Skeletal muscle cell (primary cell): ENCODE data around the gene SPATA16.
A peak's percentile ranks its signal among the peaks of the same experiment; 100 is the strongest.
"Not testable (repeated sequence)": the region's sequence is repeated elsewhere in the genome, so short reads cannot be mapped to it uniquely, and the experiment has no call there.

Experiments
- DNase-seq: peaks from one replicate; pipeline ENCODE4 v3.0.0-alpha.2; 2010; ENCODE audit warnings: low read depth
- H3K4me3 ChIP-seq: 2 replicates; pipeline ENCODE4 v1.5.1; 2011; ENCODE audit warnings: low read depth, mild to moderate bottlenecking, control low read depth, low read length, moderate library complexity

The SPATA16 gene

DNA sequence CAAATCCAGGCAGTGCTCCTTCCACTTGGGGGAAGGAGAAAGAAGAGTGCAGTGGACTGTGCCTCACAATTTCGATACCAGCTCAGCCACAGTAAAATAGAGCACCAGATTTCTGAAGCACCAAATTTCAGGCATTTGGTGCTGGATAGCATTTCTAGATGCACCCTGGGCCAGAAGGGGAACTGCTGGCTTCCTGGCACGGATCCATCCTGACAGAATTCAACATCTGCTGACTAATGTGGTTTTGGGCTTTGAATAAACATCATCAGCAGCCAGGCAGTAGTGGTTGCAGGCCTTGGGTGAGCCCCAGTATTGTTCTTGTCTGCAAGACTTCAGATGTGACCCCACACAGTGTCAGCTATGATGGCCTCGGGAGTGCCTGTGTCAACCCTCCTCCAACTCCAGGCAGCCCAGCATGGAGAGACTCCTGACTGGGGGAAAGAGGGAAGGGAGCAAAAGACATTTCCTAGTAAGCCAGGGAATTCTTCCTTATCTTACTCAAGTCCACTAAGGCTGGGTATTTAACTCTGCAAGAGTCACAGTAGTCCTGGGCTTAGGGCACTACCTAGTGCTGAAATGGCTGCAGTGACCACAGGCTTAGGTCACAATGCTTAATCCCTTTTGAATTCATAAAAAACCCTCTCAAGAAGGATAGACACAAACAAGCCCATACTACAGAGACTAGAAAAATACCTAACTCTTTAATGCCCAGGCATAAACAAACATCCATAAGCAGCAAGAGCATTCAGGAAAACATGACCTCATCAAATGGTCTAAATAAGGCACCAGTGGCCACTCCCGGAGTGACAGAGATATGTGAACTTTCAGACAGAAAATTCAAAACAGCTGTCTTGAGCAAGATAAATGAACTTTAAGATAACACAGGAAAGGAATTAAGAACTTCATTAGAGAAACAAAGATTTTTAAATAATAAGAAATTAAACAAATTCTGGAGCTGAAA lies 74.7 kb downstream of the SPATA16 start:
- DNase-seq = peak; percentile 23

DNA sequence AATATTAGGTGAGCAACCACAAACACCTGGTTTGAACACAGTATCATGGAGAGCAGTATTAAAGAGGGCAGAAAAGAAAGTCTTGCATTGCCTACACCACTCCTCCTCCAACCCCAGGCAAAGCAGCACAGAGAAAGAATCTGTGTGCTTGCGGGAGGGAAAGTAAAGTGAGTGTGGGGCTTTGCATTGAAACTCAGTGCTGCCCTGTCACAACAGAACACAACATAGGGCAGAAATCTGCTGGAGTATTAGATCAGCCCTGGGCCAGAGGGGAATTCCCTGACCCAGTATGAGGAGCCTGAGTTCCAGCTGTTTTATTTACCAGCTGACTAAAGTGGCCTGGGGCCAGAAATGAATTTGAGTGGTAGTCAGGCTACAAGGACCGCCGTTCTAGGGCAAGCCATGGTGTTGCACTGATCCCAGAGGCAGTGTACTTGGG lies 75.5 kb downstream of the SPATA16 start:
- DNase-seq = no peak
- no peak overlapping the region for H3K4me3 ChIP-seq

More for the DNA sequence above, 74.7 kb downstream of the SPATA16 start:
- H3K4me3 ChIP-seq = no peak overlapping the region

DNA sequence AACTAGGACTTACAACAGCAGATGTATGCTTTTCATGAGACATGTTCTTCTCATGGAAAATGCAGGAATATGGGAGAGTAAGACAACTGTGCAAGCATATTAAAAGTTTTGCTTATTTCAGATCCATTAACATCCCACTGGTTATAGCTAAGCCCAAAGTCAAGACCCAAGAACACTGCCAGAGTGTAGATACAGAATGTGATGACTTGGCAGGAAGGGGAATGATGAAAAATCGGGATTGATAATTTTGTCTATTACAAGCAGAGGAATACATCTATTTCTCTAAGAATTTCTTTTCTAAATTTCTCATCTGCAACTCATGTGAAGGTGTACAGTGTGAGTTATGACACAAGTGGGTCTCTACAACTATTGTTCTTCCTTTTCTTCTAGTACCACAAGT lies 76.4 kb downstream of the SPATA16 start:
- no peak overlapping the region for H3K4me3 ChIP-seq
- no peak for DNase-seq

DNA sequence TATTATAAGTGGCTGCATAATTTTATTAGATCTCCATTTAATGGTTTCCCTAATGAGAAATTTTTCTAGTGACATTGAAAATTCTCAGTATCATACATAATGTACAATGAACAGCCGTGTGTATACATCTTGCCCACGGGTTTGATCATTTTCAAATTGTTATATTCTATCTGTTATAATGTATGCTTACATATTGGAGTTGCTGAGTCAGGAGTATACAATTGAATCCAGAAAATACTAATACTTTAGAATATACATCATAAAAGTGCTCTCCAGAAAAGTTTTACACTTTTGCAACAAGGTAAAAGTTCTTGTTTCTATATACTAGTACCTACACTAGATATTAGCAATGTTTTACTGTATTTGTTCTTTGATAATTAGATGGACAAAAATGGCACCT lies 82.8 kb downstream of the SPATA16 start:
- H3K4me3 ChIP-seq = no peak overlapping the region
- DNase-seq = no peak

DNA sequence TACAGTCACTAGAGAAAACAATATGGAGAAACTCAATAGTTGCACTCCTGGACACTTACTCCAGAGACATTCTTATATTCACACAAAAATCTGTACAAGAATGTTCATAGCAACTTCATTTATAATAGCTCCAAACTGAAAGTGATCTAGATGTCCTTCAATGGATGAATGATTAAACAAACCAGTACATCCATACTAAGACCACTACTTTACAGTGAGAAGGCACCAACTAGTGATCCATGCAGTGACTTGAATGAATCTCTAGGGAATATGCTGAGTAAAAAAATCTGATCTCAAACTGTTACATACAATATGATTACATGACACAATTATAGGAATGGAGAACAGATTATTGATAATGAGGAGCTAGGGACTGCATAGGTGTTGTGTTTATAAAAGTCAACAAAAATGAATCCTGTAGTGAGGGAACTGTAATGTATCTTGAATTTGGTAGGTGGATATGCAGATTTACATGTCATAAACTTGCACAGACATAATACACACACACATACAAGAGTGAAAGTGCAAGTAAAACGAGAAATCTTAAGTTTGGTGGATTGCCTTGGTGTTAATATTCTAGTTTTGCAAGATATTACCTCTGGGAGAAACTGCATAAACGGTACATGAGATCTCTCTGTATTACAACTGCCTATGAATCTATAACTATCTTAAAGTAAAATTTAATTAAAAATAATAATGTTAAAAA lies 85.7 kb downstream of the SPATA16 start:
- no peak overlapping the region for H3K4me3 ChIP-seq
- DNase-seq = no peak

DNA sequence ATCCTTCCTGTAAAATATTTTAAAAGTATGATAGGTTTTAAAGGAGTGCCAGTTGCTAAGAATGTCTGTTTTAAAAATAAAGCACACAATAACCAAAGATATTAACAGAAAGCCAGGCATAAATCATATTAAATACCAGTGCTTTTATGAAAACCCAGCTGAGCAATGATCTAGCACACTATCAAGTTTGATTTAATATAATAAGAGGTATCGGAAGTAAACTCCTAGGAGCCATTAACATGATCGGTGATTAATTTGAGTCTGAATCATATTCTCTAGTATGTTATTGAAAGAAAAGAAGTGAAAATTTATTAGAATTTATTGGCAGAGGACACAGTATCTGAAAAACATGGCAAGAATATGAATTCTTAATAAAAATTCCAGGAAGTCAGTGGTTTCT lies 91.7 kb downstream of the SPATA16 start:
- no peak for DNase-seq

DNA sequence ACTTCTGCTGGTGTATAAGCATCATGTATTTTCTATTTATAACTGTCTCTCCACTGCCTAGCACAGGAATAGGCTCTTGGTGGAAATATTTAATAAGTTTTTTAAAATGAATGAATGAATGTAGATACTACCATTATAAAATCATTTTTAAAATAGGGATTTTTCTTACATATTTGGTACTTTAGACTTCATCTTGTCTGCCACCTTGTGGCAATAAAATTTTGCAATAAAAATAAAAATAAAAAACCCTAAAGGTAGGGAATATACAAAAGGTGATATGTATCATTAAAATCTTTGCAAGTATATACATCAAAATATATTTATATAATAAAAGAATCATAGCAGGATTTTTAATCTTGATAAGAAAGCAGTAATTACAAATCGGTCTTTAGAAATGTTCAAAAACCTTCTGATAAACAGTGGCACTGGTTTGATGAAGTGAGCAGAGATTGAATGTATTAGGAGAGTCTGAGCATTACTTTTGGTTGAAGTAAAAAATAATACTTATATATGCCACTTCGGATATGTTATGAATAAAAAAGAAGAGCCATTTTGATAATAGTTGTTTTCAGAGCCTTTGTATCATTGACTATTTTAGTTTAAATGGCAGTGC lies 95.2 kb downstream of the SPATA16 start:
- no peak for DNase-seq
- H3K4me3 ChIP-seq = no peak overlapping the region

More for the DNA sequence above, 91.7 kb downstream of the SPATA16 start:
- H3K4me3 ChIP-seq = no peak overlapping the region

DNA sequence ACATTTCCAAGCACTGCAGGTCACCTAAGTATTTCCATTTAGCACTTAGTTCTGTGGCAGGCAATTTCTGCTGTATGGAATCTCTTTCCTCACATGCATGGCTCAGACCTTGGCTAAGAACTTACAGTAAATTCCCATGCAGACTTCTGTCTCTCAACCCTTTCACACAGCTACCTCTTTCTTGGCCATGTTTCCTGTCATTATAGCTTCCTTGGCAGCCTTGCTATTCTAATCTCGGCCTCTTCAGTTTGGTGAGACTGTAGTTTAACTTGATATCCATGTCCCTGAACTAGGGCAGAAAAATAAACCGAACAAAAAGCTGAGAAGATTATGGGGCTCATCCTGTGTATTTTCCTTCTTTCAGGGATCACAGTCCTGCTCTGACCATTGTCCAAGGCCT lies 96.0 kb downstream of the SPATA16 start:
- DNase-seq = no peak
- no peak overlapping the region for H3K4me3 ChIP-seq

DNA sequence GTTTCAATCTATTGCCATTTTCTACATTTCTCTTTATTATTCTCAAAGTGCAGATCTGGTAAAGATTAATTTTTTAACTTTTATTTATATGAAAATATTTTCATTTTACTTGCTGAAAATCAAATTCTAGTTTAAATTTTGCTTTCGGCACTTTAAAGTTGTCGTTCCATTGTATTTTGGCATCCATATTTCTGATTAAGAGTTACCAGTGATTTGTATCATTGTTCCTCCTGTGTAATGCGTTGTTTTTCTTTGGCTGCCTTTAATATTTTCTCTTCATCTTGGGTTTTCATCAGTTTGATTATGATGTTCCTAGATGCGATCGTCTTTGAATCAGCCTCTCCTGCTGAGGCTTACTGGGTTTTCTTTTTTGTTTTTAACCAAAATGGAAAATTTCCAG lies 97.3 kb downstream of the SPATA16 start:
- DNase-seq = no peak
- H3K4me3 ChIP-seq = no peak overlapping the region

DNA sequence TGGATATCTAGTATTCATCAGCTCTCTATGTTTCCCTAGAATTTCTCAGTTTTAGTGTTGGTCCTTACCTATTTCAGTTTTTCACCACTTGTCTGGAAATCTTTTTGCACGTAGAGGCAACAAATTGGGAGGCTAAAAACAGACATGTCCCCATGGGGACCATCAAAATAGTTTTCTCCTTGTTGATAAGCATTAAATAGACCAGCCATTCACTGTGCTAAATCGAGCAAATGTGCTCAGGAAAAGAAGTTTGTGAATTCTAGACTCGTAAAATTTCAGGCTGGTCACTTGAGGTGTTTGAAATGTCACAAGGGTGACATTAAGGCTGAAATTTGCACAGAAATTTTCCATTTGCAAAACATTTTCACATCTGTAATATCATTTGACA lies 102.6 kb downstream of the SPATA16 start:
- no peak for DNase-seq
- H3K4me3 ChIP-seq = no peak overlapping the region

DNA sequence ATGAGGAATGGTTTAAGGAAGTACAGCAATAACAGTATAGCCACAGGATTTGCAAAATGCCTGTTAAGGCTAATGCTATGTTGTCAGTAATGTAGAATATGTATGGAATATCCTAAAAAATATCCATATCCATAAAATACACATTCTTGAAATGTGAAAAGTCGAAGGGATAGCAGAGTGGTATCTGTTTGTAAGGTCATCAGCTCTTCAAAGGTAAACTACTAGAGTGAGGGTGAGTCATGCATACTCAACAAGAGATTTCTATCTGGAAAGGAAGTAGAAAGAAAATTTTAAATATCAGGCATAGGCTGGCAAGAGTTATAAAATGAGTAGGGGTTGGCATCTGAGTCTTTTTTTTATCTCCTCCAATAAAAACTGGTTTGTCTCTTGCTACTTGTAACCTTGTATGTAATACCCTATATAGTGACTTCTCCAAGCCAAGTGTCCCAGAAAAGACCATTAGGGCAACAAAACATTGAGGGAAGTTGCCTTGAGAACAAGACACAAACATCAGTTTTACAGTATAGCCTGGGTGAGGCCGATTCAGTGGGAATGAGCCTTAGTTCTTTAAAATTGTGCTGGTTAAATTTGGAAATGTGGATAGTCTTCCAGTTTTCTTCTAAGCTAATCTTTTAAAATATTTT lies 103.1 kb downstream of the SPATA16 start:
- DNase-seq = no peak
- H3K4me3 ChIP-seq = no peak overlapping the region

DNA sequence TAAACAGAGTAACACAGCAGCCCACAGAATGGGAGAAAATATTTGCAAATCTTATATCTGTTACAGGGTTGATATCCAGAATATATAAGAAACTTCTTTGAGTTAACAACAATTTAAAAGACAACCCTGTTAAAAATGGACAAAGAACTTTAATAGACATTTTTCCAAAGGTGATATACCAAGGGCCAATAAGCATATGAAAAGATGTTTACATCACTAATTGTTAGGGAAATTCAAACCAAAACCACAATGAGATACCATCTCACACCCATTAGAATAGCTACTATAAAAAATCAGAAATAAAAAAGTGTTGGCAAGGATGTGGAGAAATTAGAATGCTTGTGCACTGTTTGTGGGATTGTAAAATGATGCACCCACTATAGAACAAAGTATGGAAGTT lies 110.8 kb downstream of the SPATA16 start:
- no peak for DNase-seq
- H3K4me3 ChIP-seq = no peak overlapping the region

DNA sequence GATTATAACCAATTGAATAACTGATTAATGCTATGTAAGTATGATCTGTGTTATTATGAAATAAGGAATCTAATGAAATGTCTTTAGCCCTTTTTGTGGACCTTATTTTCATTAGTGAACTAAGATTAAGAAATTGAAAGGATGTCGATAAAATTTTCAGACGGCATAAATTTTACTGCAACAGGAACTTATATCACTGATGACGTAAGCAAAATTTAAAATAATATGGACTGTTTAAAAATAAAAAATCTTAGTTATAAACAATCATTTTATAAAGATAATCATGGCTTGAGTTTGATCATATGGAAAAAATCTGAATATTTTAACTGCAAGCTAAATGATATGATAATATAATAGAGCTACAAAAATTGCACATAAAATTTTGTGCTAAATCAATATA lies 112.7 kb downstream of the SPATA16 start:
- DNase-seq = no peak
- no peak overlapping the region for H3K4me3 ChIP-seq

DNA sequence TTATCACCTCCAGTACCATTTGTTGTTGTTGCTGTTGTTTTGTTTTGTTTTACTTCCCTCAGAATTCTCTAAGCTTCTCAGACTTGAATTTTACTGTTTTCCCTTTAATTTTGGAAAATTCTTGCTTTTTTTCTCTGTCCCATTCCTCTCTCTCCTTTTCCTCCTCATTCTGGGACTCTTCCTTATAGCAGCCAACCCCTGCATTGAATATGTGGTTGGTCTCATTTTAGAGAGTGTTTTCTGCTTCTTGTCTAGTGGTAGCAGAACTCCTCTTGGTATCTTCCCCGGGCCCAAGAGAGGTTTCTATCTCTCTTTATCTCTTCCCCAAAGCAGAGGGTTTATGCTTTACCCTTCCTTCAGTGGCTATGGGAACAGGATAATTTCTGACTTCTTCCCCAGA lies 113.6 kb downstream of the SPATA16 start:
- H3K4me3 ChIP-seq = no peak overlapping the region
- no peak for DNase-seq

DNA sequence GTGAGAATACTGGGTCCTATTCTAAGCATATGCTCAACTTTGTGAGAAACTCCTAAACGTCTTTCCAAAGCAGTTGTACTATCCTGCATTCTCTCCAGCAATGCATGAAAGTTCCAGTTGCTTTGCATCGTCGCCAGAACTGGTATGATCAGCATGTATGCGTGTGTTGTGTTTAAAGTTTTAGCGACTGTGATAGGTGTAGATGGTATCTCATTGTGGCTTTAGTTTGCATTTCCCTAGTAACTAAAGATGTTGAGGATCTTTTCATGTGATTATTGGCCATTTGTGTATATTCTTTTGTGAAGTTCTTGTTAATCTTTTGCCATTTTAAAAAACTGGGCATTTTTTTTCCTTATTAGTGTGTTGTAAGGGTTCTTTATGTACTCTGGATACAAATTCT lies 115.1 kb downstream of the SPATA16 start:
- H3K4me3 ChIP-seq = no peak overlapping the region
- no peak for DNase-seq

DNA sequence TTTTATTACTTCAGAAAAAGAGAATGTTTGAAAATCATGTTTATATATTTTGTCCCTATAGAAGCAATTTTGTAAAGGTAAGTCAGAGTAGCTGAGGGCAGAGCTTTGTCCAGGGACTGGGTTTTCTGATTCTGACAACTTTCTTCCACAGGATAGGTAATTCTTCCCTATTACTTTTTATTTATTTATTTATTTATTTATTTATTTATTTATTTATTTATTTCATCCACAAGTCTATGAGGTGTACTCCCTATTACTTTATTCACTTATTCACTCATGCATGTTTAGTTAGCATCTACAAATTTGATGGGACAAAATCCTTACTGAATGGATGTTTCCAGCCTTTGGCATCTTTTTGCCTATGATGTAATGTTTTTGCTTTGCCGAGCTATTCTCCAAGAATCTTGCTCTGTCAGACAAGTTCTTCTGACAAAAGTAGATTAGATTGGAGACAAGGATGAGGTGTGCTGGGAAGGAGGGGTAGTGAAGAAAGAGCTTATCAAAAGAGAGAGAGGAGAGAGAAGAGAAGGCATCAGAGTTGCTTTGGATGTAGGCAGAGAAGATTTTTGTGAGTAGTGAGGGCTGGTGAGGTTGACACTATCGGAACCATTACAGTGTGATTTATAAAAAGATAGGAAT lies 119.4 kb downstream of the SPATA16 start:
- no peak for DNase-seq
- H3K4me3 ChIP-seq = no peak overlapping the region

DNA sequence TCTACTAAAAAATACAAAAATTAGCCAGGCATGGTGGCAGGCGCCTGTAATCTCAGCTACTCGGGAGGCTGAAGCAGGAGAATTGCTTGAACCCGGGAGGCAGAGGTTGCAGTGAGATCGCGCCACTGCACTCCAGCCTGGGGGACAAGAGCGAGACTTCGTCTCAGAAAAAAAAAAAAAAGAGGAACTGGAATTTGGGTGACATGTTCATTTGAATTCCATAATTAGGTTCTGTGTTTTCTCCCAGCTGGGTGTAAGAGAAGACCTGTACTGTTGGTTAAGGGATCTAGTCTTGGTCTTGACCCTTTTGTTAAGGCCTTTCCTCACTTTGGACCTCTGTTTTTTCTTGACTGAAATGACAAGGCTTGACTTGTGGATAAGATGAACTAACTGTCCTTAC lies 120.9 kb downstream of the SPATA16 start:
- DNase-seq, H3K4me3 ChIP-seq: not testable (repeated sequence)

DNA sequence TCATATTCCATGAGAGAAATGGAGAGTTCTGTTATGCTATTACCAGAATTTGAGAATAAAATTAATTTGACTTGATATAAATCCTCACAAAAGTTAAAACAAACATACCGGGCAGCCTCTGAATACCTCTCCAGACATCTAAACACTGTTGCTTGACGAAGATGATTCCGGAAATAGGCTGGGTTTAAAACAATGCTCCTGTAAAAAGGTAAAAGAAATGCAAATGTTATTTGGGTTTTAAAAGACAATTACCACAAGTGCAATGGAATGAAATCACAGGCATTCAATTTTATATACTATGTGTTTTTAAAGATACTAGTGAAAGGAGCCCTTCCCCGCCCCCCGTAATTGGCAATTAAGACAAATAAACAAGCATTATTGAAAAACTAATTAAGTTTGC lies 121.7 kb downstream of the SPATA16 start:
- no peak overlapping the region for H3K4me3 ChIP-seq
- DNase-seq = no peak

DNA sequence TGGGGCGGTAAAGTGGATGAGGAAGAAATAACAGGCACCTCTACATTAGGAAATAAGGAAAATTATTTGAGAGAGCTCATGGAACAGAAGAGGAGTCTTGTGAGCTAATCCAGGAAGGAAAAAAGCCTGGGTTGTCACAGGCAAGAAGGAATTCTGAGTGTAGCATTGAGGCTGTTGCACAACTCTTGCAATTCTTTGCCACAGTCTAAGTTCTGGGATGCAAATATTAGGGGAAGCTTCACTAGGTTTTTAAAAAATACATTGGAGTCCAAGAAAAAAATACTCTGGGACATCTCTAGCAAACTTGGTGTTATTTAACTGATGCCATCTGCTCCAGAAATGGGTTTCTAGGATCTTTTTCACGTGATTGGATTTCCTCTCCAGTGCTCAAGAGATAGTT lies 122.3 kb downstream of the SPATA16 start:
- H3K4me3 ChIP-seq = no peak overlapping the region
- no peak for DNase-seq
